H1 (cell line): Measurements from ENCODE around the gene ADGRB3. TPM values are rescaled to one million over a fixed set of nuclear protein-coding genes. Genes with fewer than 3 reads are reported as not detected.

Source experiments
- CTCF ChIA-PET: fragments of 300-600 bp; sonication (Branson Sonifier 250); formaldehyde crosslinking; loops from one replicate; lab custom pipeline; 2021; ENCODE audit not compliant: partially characterized antibody; lab: Charles Lee
- POLR2A ChIA-PET: fragments of 300-600 bp; sonication (Branson Sonifier 250); formaldehyde crosslinking; loops from one replicate; lab custom pipeline; 2021; ENCODE audit warnings: inconsistent platforms; ENCODE audit not compliant: partially characterized antibody; lab: Charles Lee
- DNase-seq, 2 experiments: peaks; one replicate each; pipeline versions ENCODE4 v3.0.0 to v3.0.0-alpha.2; 2010 to 2022; ENCODE audit warnings: low spot score in 2 of 2, low read depth in 1 of 2, mixed read lengths in 1 of 2
- FAIRE-seq: peaks from 2 replicates; lab custom pipeline; 2011; peaks lifted over from hg19 to GRCh38; lab: Jason Lieb, UNC
- H2AFZ ChIP-seq: 2 replicates; pipeline ENCODE4 v1.8.1; 2012; ENCODE audit warnings: low read length, inconsistent platforms
- H2AK5ac ChIP-seq: 2 replicates; pipeline ENCODE4 v1.6.1; 2013; ENCODE audit warnings: low read depth, low read length
- H2BK120ac ChIP-seq: replicated peaks from 2 replicates; pipeline ENCODE3; 2013; ENCODE audit warnings: low read depth, low read length, inconsistent platforms
- H2BK12ac ChIP-seq: 2 replicates; pipeline ENCODE4 v1.6.1; 2013; ENCODE audit warnings: low read depth, low read length
- H2BK15ac ChIP-seq: 2 replicates; pipeline ENCODE4 v1.6.1; 2013; ENCODE audit warnings: low read length
- H2BK20ac ChIP-seq: 2 replicates; pipeline ENCODE4 v1.6.1; 2013; ENCODE audit warnings: low read length
- H2BK5ac ChIP-seq: 2 replicates; pipeline ENCODE4 v1.6.1; 2013; ENCODE audit warnings: low read depth, low read length
- H3K14ac ChIP-seq: 2 replicates; pipeline ENCODE4 v1.6.1; 2013; ENCODE audit warnings: inconsistent platforms; ENCODE audit not compliant: insufficient read length
- H3K18ac ChIP-seq: 2 replicates; pipeline ENCODE4 v1.6.1; 2013; ENCODE audit warnings: low read length; ENCODE audit errors: extremely low read depth
- H3K23ac ChIP-seq: 2 replicates; pipeline ENCODE4 v1.6.1; 2013; ENCODE audit warnings: inconsistent platforms; ENCODE audit not compliant: insufficient read length
- H3K23me2 ChIP-seq: 2 replicates; pipeline ENCODE4 v1.6.1; 2013; ENCODE audit warnings: low read depth, low read length
- H3K27ac ChIP-seq: 2 replicates; pipeline ENCODE4 v1.6.1; 2011; ENCODE audit warnings: low read depth, low read length, inconsistent platforms
- H3K27me3 ChIP-seq, 4 experiments: replicated peaks in 1 of 4; 1 replicate in 1 of 4; 2 replicates in 3 of 4; pipeline versions ENCODE4 v1.6.1 to v1.8.1; 2011 to 2013; ENCODE audit warnings: low read length in 3 of 4, mild to moderate bottlenecking in 3 of 4, inconsistent platforms in 2 of 4, mixed read lengths in 2 of 4, moderate library complexity in 1 of 4; ENCODE audit not compliant: control insufficient read depth in 3 of 4, insufficient read depth in 3 of 4; ENCODE audit errors: extremely low read depth in 1 of 4
- H3K36me3 ChIP-seq, 4 experiments: 2 replicates each; pipeline versions ENCODE4 v1.6.1 to v1.8.1; 2011 to 2013; ENCODE audit warnings: mild to moderate bottlenecking in 4 of 4, low read length in 3 of 4, moderate library complexity in 2 of 4, control low read depth in 1 of 4, inconsistent platforms in 1 of 4; ENCODE audit not compliant: insufficient read depth in 4 of 4, control insufficient read depth in 2 of 4
- H3K4ac ChIP-seq: replicated peaks from 2 replicates; pipeline ENCODE3; 2013; ENCODE audit warnings: low read length, low read depth, mixed read lengths, inconsistent platforms; ENCODE audit not compliant: insufficient read length
- H3K4me1 ChIP-seq, 4 experiments: replicated peaks in 1 of 4; 1 replicate in 1 of 4; 2 replicates in 3 of 4; pipeline versions ENCODE4 v1.6.1 to v1.8.1; 2011 to 2013; ENCODE audit warnings: low read length in 3 of 4, inconsistent platforms in 2 of 4, mixed read lengths in 1 of 4; ENCODE audit not compliant: insufficient read depth in 4 of 4, control insufficient read depth in 3 of 4
- H3K4me2 ChIP-seq, 2 experiments: 2 replicates each; pipeline versions ENCODE4 v1.6.1 to v1.8.1; 2011 to 2013; ENCODE audit warnings: low read depth in 2 of 2, low read length in 2 of 2, control low read depth in 1 of 2, inconsistent platforms in 1 of 2, mild to moderate bottlenecking in 1 of 2; ENCODE audit not compliant: insufficient read depth in 1 of 2
- H3K4me3 ChIP-seq, 4 experiments: fragments of 200-600, 300-600 bp in 1 of 4; sonication (generic), shearing (Covaris generic), sonication (Bioruptor Twin) in 1 of 4; 2 replicates each; pipeline versions ENCODE4 v1.5.1 to v1.8.1; 2011 to 2016; ENCODE audit warnings: low read length in 4 of 4, low read depth in 3 of 4, control low read depth in 2 of 4, inconsistent platforms in 2 of 4, mild to moderate bottlenecking in 2 of 4, mixed read lengths in 1 of 4, moderate library complexity in 1 of 4; ENCODE audit not compliant: insufficient read depth in 2 of 4; ENCODE audit errors: extremely low read depth in 1 of 4
- H3K56ac ChIP-seq: replicated peaks from 2 replicates; pipeline ENCODE3; 2013; ENCODE audit warnings: low read depth, mild to moderate bottlenecking, mixed read lengths, low read length, inconsistent platforms; ENCODE audit not compliant: insufficient read length
- H3K79me1 ChIP-seq: 2 replicates; pipeline ENCODE4 v1.6.1; 2013; ENCODE audit warnings: low read depth, low read length, control low read depth
- H3K79me2 ChIP-seq, 2 experiments: 2 replicates each; pipeline versions ENCODE4 v1.6.1 to v1.8.1; 2012 to 2013; ENCODE audit warnings: low read length in 2 of 2, mild to moderate bottlenecking in 2 of 2, inconsistent platforms in 1 of 2; ENCODE audit not compliant: insufficient read depth in 2 of 2, control insufficient read depth in 1 of 2
- H3K9ac ChIP-seq, 4 experiments: replicated peaks in 1 of 4; 1 replicate in 1 of 4; 2 replicates in 3 of 4; pipeline versions ENCODE4 v1.6.1 to v1.8.1; 2011 to 2013; ENCODE audit warnings: low read depth in 3 of 4, low read length in 3 of 4, control low read depth in 2 of 4, mild to moderate bottlenecking in 2 of 4, moderate library complexity in 2 of 4, inconsistent platforms in 1 of 4; ENCODE audit errors: extremely low read depth in 1 of 4
- H3K9me3 ChIP-seq, 2 experiments: 2 replicates each; pipeline versions ENCODE4 v1.6.1 to v1.8.1; 2012 to 2013; ENCODE audit warnings: mild to moderate bottlenecking in 2 of 2, moderate library complexity in 2 of 2, control low read depth in 1 of 2, inconsistent platforms in 1 of 2, low read depth in 1 of 2, low read length in 1 of 2, mixed read lengths in 1 of 2; ENCODE audit not compliant: insufficient read depth in 2 of 2
- H4K20me1 ChIP-seq, 2 experiments: replicated peaks in 1 of 2; 2 replicates each; pipeline versions ENCODE3 to v1.8.1; 2011 to 2013; ENCODE audit warnings: inconsistent platforms in 2 of 2, low read length in 2 of 2, mild to moderate bottlenecking in 1 of 2; ENCODE audit not compliant: insufficient read depth in 2 of 2, control insufficient read depth in 1 of 2
- H4K5ac ChIP-seq: 2 replicates; pipeline ENCODE4 v1.6.1; 2013; ENCODE audit warnings: low read length, low read depth, mixed read lengths, inconsistent platforms; ENCODE audit not compliant: insufficient read length
- H4K8ac ChIP-seq: 2 replicates; pipeline ENCODE4 v1.8.0; 2013; ENCODE audit warnings: mild to moderate bottlenecking, moderate library complexity, low read length, inconsistent platforms; ENCODE audit not compliant: insufficient read depth; ENCODE audit errors: extremely low read depth
- H4K91ac ChIP-seq: replicated peaks from 2 replicates; pipeline ENCODE3; 2013; ENCODE audit warnings: low read length, mixed read lengths, inconsistent platforms; ENCODE audit not compliant: insufficient read length
- ASH2L ChIP-seq: fragments of 200-600, 300-600 bp; sonication (generic); IDR thresholded peaks from one replicate; pipeline ENCODE4 v1.7.1; 2017; ENCODE audit warnings: low read length
- ATF3 ChIP-seq: IDR thresholded peaks from 2 replicates; pipeline ENCODE4 v1.6.1; 2011; ENCODE audit warnings: low read depth, mild to moderate bottlenecking, low read length; ENCODE audit not compliant: insufficient read depth
- FOSL1 ChIP-seq: IDR thresholded peaks from 2 replicates; pipeline ENCODE4 v1.6.1; 2011; ENCODE audit warnings: mild to moderate bottlenecking, low read depth, low read length, moderate library complexity; ENCODE audit not compliant: insufficient read depth
- HDAC2 ChIP-seq, 2 experiments: fragments of 300-600 bp in 1 of 2; sonication (generic) in 1 of 2; IDR thresholded peaks; 2 replicates each; pipeline ENCODE4 v1.6.1; 2011 to 2012; ENCODE audit warnings: low read depth in 2 of 2, low read length in 2 of 2, mild to moderate bottlenecking in 2 of 2, moderate library complexity in 2 of 2, borderline replicate concordance in 1 of 2, inconsistent platforms in 1 of 2
- KDM1A ChIP-seq: fragments of 200-600, 300-600 bp; sonication (generic); IDR thresholded peaks from 2 replicates; pipeline ENCODE4 v1.7.1; 2016; ENCODE audit warnings: mild to moderate bottlenecking, low read length, borderline replicate concordance
- NANOG ChIP-seq: IDR thresholded peaks from 2 replicates; pipeline ENCODE4 v1.6.1; 2011; ENCODE audit warnings: low read length, low read depth, mild to moderate bottlenecking, inconsistent platforms; ENCODE audit not compliant: insufficient read depth, poor library complexity, severe bottlenecking
- RAD21 ChIP-seq, 2 experiments: IDR thresholded peaks in 1 of 2; conservative IDR thresholded peaks in 1 of 2; 2 replicates each; pipeline ENCODE4 v1.6.1; 2011; ENCODE audit warnings: low read depth in 2 of 2, low read length in 2 of 2, improper control_type of control experiment in 1 of 2, inconsistent platforms in 1 of 2, mild to moderate bottlenecking in 1 of 2, moderate library complexity in 1 of 2
- RBBP5 ChIP-seq: IDR thresholded peaks from 2 replicates; pipeline ENCODE4 v1.7.1; 2012; ENCODE audit warnings: low read depth, mild to moderate bottlenecking, inconsistent platforms, low read length, moderate library complexity, borderline replicate concordance
- SIX5 ChIP-seq: IDR thresholded peaks from 2 replicates; pipeline ENCODE4 v1.6.1; 2011; ENCODE audit warnings: mild to moderate bottlenecking, low read depth, low read length
- SRF ChIP-seq: IDR thresholded peaks from 2 replicates; pipeline ENCODE4 v1.6.1; 2011; ENCODE audit warnings: mild to moderate bottlenecking, low read depth, low read length, moderate library complexity
- TBP ChIP-seq: IDR thresholded peaks from 2 replicates; pipeline ENCODE4 v1.6.1; 2011; ENCODE audit warnings: low read depth, low read length, improper control_type of control experiment
- ZNF274 ChIP-seq: IDR thresholded peaks from 2 replicates; pipeline ENCODE4 v1.7.0; 2012; ENCODE audit warnings: low read length, borderline replicate concordance; ENCODE audit errors: extremely low read depth
- WGBS, 2 experiments: shearing (Covaris generic) in 1 of 2; methylation state at CpG; one replicate each; pipeline versions ENCODE4 v1.1.6 to v1.1.7; 2013 to 2015; ENCODE audit warnings: low lambda C conversion rate in 2 of 2, mixed read lengths in 2 of 2, inconsistent platforms in 1 of 2, low coverage in 1 of 2, missing lambda C conversion rate in 1 of 2; ENCODE audit not compliant: insufficient replicate concordance in 2 of 2, insufficient coverage in 1 of 2, insufficient read length in 1 of 2; ENCODE audit errors: extremely low coverage in 1 of 2, missing lambda C conversion rate in 1 of 2; 5-methylcytosine and 5-hydroxymethylcytosine counted together
- polyA plus RNA-seq, 7 experiments: library from polyadenylated mRNA; depleted of rRNA in 3 of 7; stranded (reverse) in 5 of 7; unstranded in 2 of 7; fragments of >200 nt in 5 of 7; fragments of 200-250 nt in 2 of 7; gene quantifications; 1 replicate in 5 of 7; 2 replicates in 1 of 7; 4 replicates in 1 of 7; pipeline versions ENCODE4 v1.2.1 to v1.2.3, GENCODE V29; 2011 to 2013; ENCODE audit warnings: missing spikeins in 2 of 7, mixed read lengths in 2 of 7
- total RNA-seq: library from RNA; stranded (reverse); fragmentation: NEBNext Ultra II Directional; extraction: Animal tissue kit (Norgen Biotek cat#: 25700); gene quantifications from 2 replicates; pipeline ENCODE4 v1.2.1, GENCODE V29; 2021

ADGRB3 gene
- total and polyA plus RNA-seq, 2 of the 8 experiments (the other 6 are each of a cell fraction or from before 2014, with no cell fraction given): 0.35 to 1.2 TPM

- no peak overlapping the region for H2BK12ac ChIP-seq
- H4K5ac ChIP-seq: no peak overlapping the region
- H4K91ac ChIP-seq: no peak overlapping the region
- no peak overlapping the region for H3K27ac ChIP-seq
- H3K79me1 ChIP-seq: no peaks in the 10 kb centered on the region
- H3K9ac ChIP-seq: no peak overlapping the region
- H4K8ac ChIP-seq: no peak overlapping the region
- no peak overlapping the region for H2BK5ac ChIP-seq
- no peak overlapping the region for H2AFZ ChIP-seq
- H2BK15ac ChIP-seq: no peak overlapping the region
- no peak overlapping the region for H3K23ac ChIP-seq
- no peaks in the 10 kb centered on the region for H3K27me3 ChIP-seq
- no peak overlapping the region for H3K4me2 ChIP-seq
- no peak overlapping the region for H3K14ac ChIP-seq
- H4K20me1 ChIP-seq: no peaks in the 10 kb centered on the region
- H3K4ac ChIP-seq: no peak overlapping the region
- FAIRE-seq: no peak
- no peak for DNase-seq
- no peak overlapping the region for H2AK5ac ChIP-seq
- WGBS, 2 experiments: 87% methylated on average over 5 of the region's 5 CpGs; no CpG with 5 or more reads in 1 of the 2 experiments
- no peaks in the 10 kb centered on the region for H3K9me3 ChIP-seq
- H3K36me3 ChIP-seq: no peaks in the 10 kb centered on the region
- H3K18ac ChIP-seq: no peak overlapping the region
- H3K23me2 ChIP-seq: no peaks in the 10 kb centered on the region
- ChIA-PET CTCF (interaction anchor here (0.7 kb wide), 1 partner anchor 11 kb away, joined by 3 read pairs; no protein-coding TSS in a partner anchor), POLR2A (no interaction called here)
- H3K4me1 ChIP-seq: no peaks in the 10 kb centered on the region
- H2BK120ac ChIP-seq: no peak overlapping the region
- H3K56ac ChIP-seq: no peak overlapping the region
- H3K79me2 ChIP-seq: no peaks in the 10 kb centered on the region
- no peak overlapping the region for H2BK20ac ChIP-seq
- H3K4me3 ChIP-seq: no peak overlapping the region
- no peak for TF ChIP-seq KDM1A
- no peak for TF ChIP-seq TBP
- no peak for TF ChIP-seq RBBP5
- no peak for TF ChIP-seq FOSL1
- TF ChIP-seq ATF3: no peak
- TF ChIP-seq HDAC2 (IDR thresholded peaks at IDR 0.05; ENCODE audit: borderline replicate concordance in 1 of 2, low read depth in 2 of 2, low read length in 2 of 2): no peak
- no peak for TF ChIP-seq RAD21 (IDR thresholded peaks at IDR 0.05 in 1 of 2, conservative IDR thresholded peaks at IDR 0.05 in 1 of 2; ENCODE audit: low read depth in 2 of 2, low read length in 2 of 2)
- no peak for TF ChIP-seq NANOG
- no peak for TF ChIP-seq SRF
- no peak for TF ChIP-seq ASH2L
- no peak for TF ChIP-seq ZNF274
- no peak for TF ChIP-seq SIX5
Observed at GRCh38 chr6:69338431-69339162, 703.5 kb downstream of the ADGRB3 start.
